H1 (cell line): ENCODE data around the gene POLR3E. TPM values are rescaled to one million over a fixed set of nuclear protein-coding genes. Genes with fewer than 3 reads are reported as not detected.

Experiments
- CTCF ChIA-PET: fragments of 300-600 bp; sonication (Branson Sonifier 250); formaldehyde crosslinking; loops from one replicate; lab custom pipeline; 2021; ENCODE audit not compliant: partially characterized antibody; lab: Charles Lee
- POLR2A ChIA-PET: fragments of 300-600 bp; sonication (Branson Sonifier 250); formaldehyde crosslinking; loops from one replicate; lab custom pipeline; 2021; ENCODE audit warnings: inconsistent platforms; ENCODE audit not compliant: partially characterized antibody; lab: Charles Lee
- DNase-seq, 2 experiments: peaks; one replicate each; pipeline versions ENCODE4 v3.0.0 to v3.0.0-alpha.2; 2010 to 2022; ENCODE audit warnings: low spot score in 2 of 2, low read depth in 1 of 2, mixed read lengths in 1 of 2
- FAIRE-seq: peaks from 2 replicates; lab custom pipeline; 2011; peaks lifted over from hg19 to GRCh38; lab: Jason Lieb, UNC
- H2AFZ ChIP-seq: 2 replicates; pipeline ENCODE4 v1.8.1; 2012; ENCODE audit warnings: low read length, inconsistent platforms
- H2AK5ac ChIP-seq: 2 replicates; pipeline ENCODE4 v1.6.1; 2013; ENCODE audit warnings: low read depth, low read length
- H2BK120ac ChIP-seq: replicated peaks from 2 replicates; pipeline ENCODE3; 2013; ENCODE audit warnings: low read depth, low read length, inconsistent platforms
- H2BK12ac ChIP-seq: 2 replicates; pipeline ENCODE4 v1.6.1; 2013; ENCODE audit warnings: low read depth, low read length
- H2BK15ac ChIP-seq: 2 replicates; pipeline ENCODE4 v1.6.1; 2013; ENCODE audit warnings: low read length
- H2BK20ac ChIP-seq: 2 replicates; pipeline ENCODE4 v1.6.1; 2013; ENCODE audit warnings: low read length
- H2BK5ac ChIP-seq: 2 replicates; pipeline ENCODE4 v1.6.1; 2013; ENCODE audit warnings: low read depth, low read length
- H3K14ac ChIP-seq: 2 replicates; pipeline ENCODE4 v1.6.1; 2013; ENCODE audit warnings: inconsistent platforms; ENCODE audit not compliant: insufficient read length
- H3K18ac ChIP-seq: 2 replicates; pipeline ENCODE4 v1.6.1; 2013; ENCODE audit warnings: low read length; ENCODE audit errors: extremely low read depth
- H3K23ac ChIP-seq: 2 replicates; pipeline ENCODE4 v1.6.1; 2013; ENCODE audit warnings: inconsistent platforms; ENCODE audit not compliant: insufficient read length
- H3K23me2 ChIP-seq: 2 replicates; pipeline ENCODE4 v1.6.1; 2013; ENCODE audit warnings: low read depth, low read length
- H3K27ac ChIP-seq: 2 replicates; pipeline ENCODE4 v1.6.1; 2011; ENCODE audit warnings: low read depth, low read length, inconsistent platforms
- H3K27me3 ChIP-seq, 4 experiments: replicated peaks in 1 of 4; 1 replicate in 1 of 4; 2 replicates in 3 of 4; pipeline versions ENCODE4 v1.6.1 to v1.8.1; 2011 to 2013; ENCODE audit warnings: low read length in 3 of 4, mild to moderate bottlenecking in 3 of 4, inconsistent platforms in 2 of 4, mixed read lengths in 2 of 4, moderate library complexity in 1 of 4; ENCODE audit not compliant: control insufficient read depth in 3 of 4, insufficient read depth in 3 of 4; ENCODE audit errors: extremely low read depth in 1 of 4
- H3K36me3 ChIP-seq, 4 experiments: 2 replicates each; pipeline versions ENCODE4 v1.6.1 to v1.8.1; 2011 to 2013; ENCODE audit warnings: mild to moderate bottlenecking in 4 of 4, low read length in 3 of 4, moderate library complexity in 2 of 4, control low read depth in 1 of 4, inconsistent platforms in 1 of 4; ENCODE audit not compliant: insufficient read depth in 4 of 4, control insufficient read depth in 2 of 4
- H3K4ac ChIP-seq: replicated peaks from 2 replicates; pipeline ENCODE3; 2013; ENCODE audit warnings: low read length, low read depth, mixed read lengths, inconsistent platforms; ENCODE audit not compliant: insufficient read length
- H3K4me1 ChIP-seq, 4 experiments: replicated peaks in 1 of 4; 1 replicate in 1 of 4; 2 replicates in 3 of 4; pipeline versions ENCODE4 v1.6.1 to v1.8.1; 2011 to 2013; ENCODE audit warnings: low read length in 3 of 4, inconsistent platforms in 2 of 4, mixed read lengths in 1 of 4; ENCODE audit not compliant: insufficient read depth in 4 of 4, control insufficient read depth in 3 of 4
- H3K4me2 ChIP-seq, 2 experiments: 2 replicates each; pipeline versions ENCODE4 v1.6.1 to v1.8.1; 2011 to 2013; ENCODE audit warnings: low read depth in 2 of 2, low read length in 2 of 2, control low read depth in 1 of 2, inconsistent platforms in 1 of 2, mild to moderate bottlenecking in 1 of 2; ENCODE audit not compliant: insufficient read depth in 1 of 2
- H3K4me3 ChIP-seq, 4 experiments: fragments of 200-600, 300-600 bp in 1 of 4; sonication (generic), shearing (Covaris generic), sonication (Bioruptor Twin) in 1 of 4; 2 replicates each; pipeline versions ENCODE4 v1.5.1 to v1.8.1; 2011 to 2016; ENCODE audit warnings: low read length in 4 of 4, low read depth in 3 of 4, control low read depth in 2 of 4, inconsistent platforms in 2 of 4, mild to moderate bottlenecking in 2 of 4, mixed read lengths in 1 of 4, moderate library complexity in 1 of 4; ENCODE audit not compliant: insufficient read depth in 2 of 4; ENCODE audit errors: extremely low read depth in 1 of 4
- H3K56ac ChIP-seq: replicated peaks from 2 replicates; pipeline ENCODE3; 2013; ENCODE audit warnings: low read depth, mild to moderate bottlenecking, mixed read lengths, low read length, inconsistent platforms; ENCODE audit not compliant: insufficient read length
- H3K79me1 ChIP-seq: 2 replicates; pipeline ENCODE4 v1.6.1; 2013; ENCODE audit warnings: low read depth, low read length, control low read depth
- H3K79me2 ChIP-seq, 2 experiments: 2 replicates each; pipeline versions ENCODE4 v1.6.1 to v1.8.1; 2012 to 2013; ENCODE audit warnings: low read length in 2 of 2, mild to moderate bottlenecking in 2 of 2, inconsistent platforms in 1 of 2; ENCODE audit not compliant: insufficient read depth in 2 of 2, control insufficient read depth in 1 of 2
- H3K9ac ChIP-seq, 4 experiments: replicated peaks in 1 of 4; 1 replicate in 1 of 4; 2 replicates in 3 of 4; pipeline versions ENCODE4 v1.6.1 to v1.8.1; 2011 to 2013; ENCODE audit warnings: low read depth in 3 of 4, low read length in 3 of 4, control low read depth in 2 of 4, mild to moderate bottlenecking in 2 of 4, moderate library complexity in 2 of 4, inconsistent platforms in 1 of 4; ENCODE audit errors: extremely low read depth in 1 of 4
- H3K9me3 ChIP-seq, 2 experiments: 2 replicates each; pipeline versions ENCODE4 v1.6.1 to v1.8.1; 2012 to 2013; ENCODE audit warnings: mild to moderate bottlenecking in 2 of 2, moderate library complexity in 2 of 2, control low read depth in 1 of 2, inconsistent platforms in 1 of 2, low read depth in 1 of 2, low read length in 1 of 2, mixed read lengths in 1 of 2; ENCODE audit not compliant: insufficient read depth in 2 of 2
- H4K20me1 ChIP-seq, 2 experiments: replicated peaks in 1 of 2; 2 replicates each; pipeline versions ENCODE3 to v1.8.1; 2011 to 2013; ENCODE audit warnings: inconsistent platforms in 2 of 2, low read length in 2 of 2, mild to moderate bottlenecking in 1 of 2; ENCODE audit not compliant: insufficient read depth in 2 of 2, control insufficient read depth in 1 of 2
- H4K5ac ChIP-seq: 2 replicates; pipeline ENCODE4 v1.6.1; 2013; ENCODE audit warnings: low read length, low read depth, mixed read lengths, inconsistent platforms; ENCODE audit not compliant: insufficient read length
- H4K8ac ChIP-seq: 2 replicates; pipeline ENCODE4 v1.8.0; 2013; ENCODE audit warnings: mild to moderate bottlenecking, moderate library complexity, low read length, inconsistent platforms; ENCODE audit not compliant: insufficient read depth; ENCODE audit errors: extremely low read depth
- H4K91ac ChIP-seq: replicated peaks from 2 replicates; pipeline ENCODE3; 2013; ENCODE audit warnings: low read length, mixed read lengths, inconsistent platforms; ENCODE audit not compliant: insufficient read length
- BRCA1 ChIP-seq: IDR thresholded peaks from 2 replicates; pipeline ENCODE4 v1.6.1; 2012; ENCODE audit warnings: low read depth, low read length, improper control_type of control experiment
- WGBS, 2 experiments: shearing (Covaris generic) in 1 of 2; methylation state at CpG; one replicate each; pipeline versions ENCODE4 v1.1.6 to v1.1.7; 2013 to 2015; ENCODE audit warnings: low lambda C conversion rate in 2 of 2, mixed read lengths in 2 of 2, inconsistent platforms in 1 of 2, low coverage in 1 of 2, missing lambda C conversion rate in 1 of 2; ENCODE audit not compliant: insufficient replicate concordance in 2 of 2, insufficient coverage in 1 of 2, insufficient read length in 1 of 2; ENCODE audit errors: extremely low coverage in 1 of 2, missing lambda C conversion rate in 1 of 2; 5-methylcytosine and 5-hydroxymethylcytosine counted together
- polyA plus RNA-seq, 7 experiments: library from polyadenylated mRNA; depleted of rRNA in 3 of 7; stranded (reverse) in 5 of 7; unstranded in 2 of 7; fragments of >200 nt in 5 of 7; fragments of 200-250 nt in 2 of 7; gene quantifications; 1 replicate in 5 of 7; 2 replicates in 1 of 7; 4 replicates in 1 of 7; pipeline versions ENCODE4 v1.2.1 to v1.2.3, GENCODE V29; 2011 to 2013; ENCODE audit warnings: missing spikeins in 2 of 7, mixed read lengths in 2 of 7
- total RNA-seq: library from RNA; stranded (reverse); fragmentation: NEBNext Ultra II Directional; extraction: Animal tissue kit (Norgen Biotek cat#: 25700); gene quantifications from 2 replicates; pipeline ENCODE4 v1.2.1, GENCODE V29; 2021

Gene POLR3E
- total and polyA plus RNA-seq, 2 of the 8 experiments (the other 6 are each of a cell fraction or from before 2014, with no cell fraction given): 96.5 to 125 TPM

DNA sequence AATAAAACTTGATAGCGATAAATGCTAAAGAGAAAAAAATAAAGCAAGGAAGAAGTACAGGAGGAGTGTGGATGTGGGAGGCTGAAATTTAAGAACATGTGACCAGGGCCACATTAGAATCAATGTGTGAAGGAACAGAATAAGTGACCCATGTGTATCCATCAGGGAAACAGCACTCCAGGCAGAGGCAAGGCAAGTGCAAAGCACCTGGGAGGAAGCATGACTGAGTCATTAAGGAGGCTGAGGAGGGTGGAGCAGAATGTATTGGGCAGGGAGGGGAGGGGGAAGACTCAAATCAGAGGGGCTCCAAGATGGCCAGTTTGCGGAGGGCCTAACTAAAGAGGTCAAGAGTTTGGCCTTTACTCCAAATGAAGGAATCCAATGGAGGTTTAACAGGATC, 69.2 kb downstream of the POLR3E start:
- no peak for DNase-seq
- no peak overlapping the region for H2BK12ac ChIP-seq
- H2AFZ ChIP-seq: no peak overlapping the region
- no peak overlapping the region for H4K5ac ChIP-seq
- H4K20me1 ChIP-seq: peaks cover 0 to 7% of the 10 kb centered on the region in 2 experiments
- no peak for FAIRE-seq
- H3K18ac ChIP-seq: no peak overlapping the region
- H2AK5ac ChIP-seq: no peak overlapping the region
- no peak overlapping the region for H3K14ac ChIP-seq
- H2BK15ac ChIP-seq: no peak overlapping the region
- no peak overlapping the region for H3K9ac ChIP-seq
- peaks cover 7 to 61% of the 10 kb centered on the region in 2 experiments; a peak in 3 of 4 replicates for H3K79me2 ChIP-seq
- peaks cover 5 to 27% (median 20%) of the 10 kb centered on the region in 4 experiments; a peak in 5 of 8 replicates for H3K36me3 ChIP-seq
- no peak overlapping the region for H3K4ac ChIP-seq
- POLR2A ChIA-PET: no interaction called here
- H2BK120ac ChIP-seq: no peak overlapping the region
- no peaks in the 10 kb centered on the region for H3K27me3 ChIP-seq
- no peak overlapping the region for H3K23ac ChIP-seq
- H2BK20ac ChIP-seq: no peak overlapping the region
- H3K79me1 ChIP-seq: peaks cover 8% of the 10 kb centered on the region
- peaks cover 0 to 2% (median 1%) of the 10 kb centered on the region in 4 experiments; a peak in 3 of 7 replicates for H3K4me1 ChIP-seq
- H3K56ac ChIP-seq: no peak overlapping the region
- no peak overlapping the region for H3K4me3 ChIP-seq
- no peaks in the 10 kb centered on the region for H3K23me2 ChIP-seq
- no peak overlapping the region for H4K91ac ChIP-seq
- no peak overlapping the region for H2BK5ac ChIP-seq
- no peak overlapping the region for H3K27ac ChIP-seq
- H3K9me3 ChIP-seq: no peaks in the 10 kb centered on the region; a peak in 1 of 4 replicates
- CTCF ChIA-PET: interaction anchor here (1.2 to 1.6 kb wide), 2 partner anchors 13 to 66 kb away, joined by 3 to 4 read pairs; no protein-coding TSS in a partner anchor
- 86% methylated on average over 2 of the region's 2 CpGs; no CpG with 5 or more reads in 1 of the 2 experiments for WGBS, 2 experiments
- no peak overlapping the region for H4K8ac ChIP-seq
- no peak overlapping the region for H3K4me2 ChIP-seq
- TF ChIP-seq BRCA1: no peak
